ENCODE results near the gene BMP7.

BMP7 gene

DNA sequence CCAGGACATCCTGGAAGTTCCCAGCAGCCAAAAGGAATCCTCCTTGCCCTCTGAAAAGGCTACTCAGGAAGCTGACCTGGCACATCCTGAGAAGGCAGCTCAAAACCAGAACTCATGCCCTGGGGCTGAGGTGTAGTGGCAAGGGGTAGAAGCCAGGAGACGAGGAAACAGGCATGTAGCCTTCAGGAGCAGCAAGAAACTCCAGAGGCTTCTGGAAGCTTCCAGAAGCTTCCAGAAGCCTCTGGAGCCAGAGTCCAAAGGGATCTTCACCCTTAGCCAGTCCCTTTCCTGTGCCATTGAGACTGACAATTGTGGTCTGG is 43.9 kb downstream of the BMP7 start:
- no peak for DNase-seq (ENCODE audit: extremely low read depth, low read depth)
- TF ChIP-seq, protein P1, sequence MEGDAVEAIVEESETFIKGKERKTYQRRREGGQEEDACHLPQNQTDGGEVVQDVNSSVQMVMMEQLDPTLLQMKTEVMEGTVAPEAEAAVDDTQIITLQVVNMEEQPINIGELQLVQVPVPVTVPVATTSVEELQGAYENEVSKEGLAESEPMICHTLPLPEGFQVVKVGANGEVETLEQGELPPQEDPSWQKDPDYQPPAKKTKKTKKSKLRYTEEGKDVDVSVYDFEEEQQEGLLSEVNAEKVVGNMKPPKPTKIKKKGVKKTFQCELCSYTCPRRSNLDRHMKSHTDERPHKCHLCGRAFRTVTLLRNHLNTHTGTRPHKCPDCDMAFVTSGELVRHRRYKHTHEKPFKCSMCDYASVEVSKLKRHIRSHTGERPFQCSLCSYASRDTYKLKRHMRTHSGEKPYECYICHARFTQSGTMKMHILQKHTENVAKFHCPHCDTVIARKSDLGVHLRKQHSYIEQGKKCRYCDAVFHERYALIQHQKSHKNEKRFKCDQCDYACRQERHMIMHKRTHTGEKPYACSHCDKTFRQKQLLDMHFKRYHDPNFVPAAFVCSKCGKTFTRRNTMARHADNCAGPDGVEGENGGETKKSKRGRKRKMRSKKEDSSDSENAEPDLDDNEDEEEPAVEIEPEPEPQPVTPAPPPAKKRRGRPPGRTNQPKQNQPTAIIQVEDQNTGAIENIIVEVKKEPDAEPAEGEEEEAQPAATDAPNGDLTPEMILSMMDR (IDR thresholded peaks at IDR 0.05; ENCODE audit: low read depth, low read length): no peak

DNA sequence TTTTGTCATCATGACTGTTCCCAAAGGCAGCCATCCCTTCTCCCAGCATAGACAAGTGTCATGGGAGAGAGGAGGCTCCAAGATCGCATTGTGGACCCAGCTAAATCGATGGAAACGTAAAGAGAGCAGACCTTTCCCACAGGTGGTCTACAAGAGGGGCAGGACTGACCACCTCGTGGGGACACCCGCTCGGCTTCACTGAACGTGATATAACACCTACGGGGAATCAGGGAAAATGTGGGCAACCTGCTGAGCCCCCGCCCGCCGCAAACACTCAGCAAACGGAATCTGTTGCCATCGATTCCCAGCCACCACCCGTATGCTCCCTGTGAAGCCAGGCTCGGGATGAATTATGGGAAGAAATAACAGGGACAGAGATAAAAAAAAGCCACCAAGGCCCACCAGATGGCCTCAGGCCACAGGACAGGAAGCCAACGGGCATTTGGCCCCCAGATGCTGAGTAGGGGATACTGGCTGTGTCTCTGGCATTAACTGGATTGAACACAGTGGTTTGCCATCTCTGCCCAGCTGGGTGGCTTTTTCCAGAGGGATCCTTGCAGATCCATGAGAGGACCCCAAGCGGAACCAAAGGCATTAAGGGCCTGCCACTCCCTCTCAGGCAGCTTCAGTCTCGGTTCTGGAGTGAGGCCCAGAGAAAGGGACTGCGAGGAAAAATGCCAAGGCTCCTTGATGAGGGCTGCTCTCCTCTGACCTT is 44.4 kb downstream of the BMP7 start:
- TF ChIP-seq, protein P1 (IDR thresholded peaks at IDR 0.05; ENCODE audit: low read depth, low read length): no peak
- no peak for DNase-seq (ENCODE audit: extremely low read depth, low read depth)

DNA sequence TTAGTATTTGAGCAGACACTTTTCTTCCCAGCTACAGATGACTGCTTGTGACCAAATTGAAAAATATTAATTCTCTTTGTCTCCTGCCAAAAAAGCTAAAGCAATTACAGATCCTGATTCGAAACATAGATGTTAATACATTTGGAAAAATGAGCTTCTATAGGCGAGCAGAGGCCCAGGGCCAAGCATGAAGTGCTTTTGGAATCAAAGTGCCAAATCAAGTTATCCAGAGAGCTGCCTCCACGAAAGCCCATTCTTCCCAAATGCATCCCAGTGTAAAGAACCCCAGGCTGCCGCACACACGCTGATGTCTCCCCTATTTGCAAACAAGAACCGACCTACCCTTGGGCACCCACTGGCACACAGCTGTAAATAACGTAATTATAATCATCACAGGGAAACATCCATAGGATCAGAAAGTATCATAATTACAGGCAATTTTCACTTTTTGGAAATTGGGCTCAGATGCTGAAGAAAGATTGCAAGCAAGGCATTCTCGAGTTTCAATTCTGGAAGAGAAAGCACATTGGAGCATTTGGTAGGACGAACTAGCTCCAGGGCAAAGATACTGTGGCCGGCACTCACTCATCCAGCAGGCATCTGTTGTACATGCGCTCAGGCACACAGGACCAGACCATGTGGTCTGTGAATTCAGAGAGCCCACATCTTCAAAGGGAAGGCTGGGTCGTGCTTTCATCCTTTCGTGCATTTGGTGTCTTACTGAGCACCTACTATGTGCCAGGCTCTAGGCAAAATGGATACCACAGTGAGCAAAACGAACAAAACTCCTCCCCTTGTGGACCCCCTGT is 45.9 kb downstream of the BMP7 start:
- DNase-seq (ENCODE audit: extremely low read depth, low read depth): no peak

DNA sequence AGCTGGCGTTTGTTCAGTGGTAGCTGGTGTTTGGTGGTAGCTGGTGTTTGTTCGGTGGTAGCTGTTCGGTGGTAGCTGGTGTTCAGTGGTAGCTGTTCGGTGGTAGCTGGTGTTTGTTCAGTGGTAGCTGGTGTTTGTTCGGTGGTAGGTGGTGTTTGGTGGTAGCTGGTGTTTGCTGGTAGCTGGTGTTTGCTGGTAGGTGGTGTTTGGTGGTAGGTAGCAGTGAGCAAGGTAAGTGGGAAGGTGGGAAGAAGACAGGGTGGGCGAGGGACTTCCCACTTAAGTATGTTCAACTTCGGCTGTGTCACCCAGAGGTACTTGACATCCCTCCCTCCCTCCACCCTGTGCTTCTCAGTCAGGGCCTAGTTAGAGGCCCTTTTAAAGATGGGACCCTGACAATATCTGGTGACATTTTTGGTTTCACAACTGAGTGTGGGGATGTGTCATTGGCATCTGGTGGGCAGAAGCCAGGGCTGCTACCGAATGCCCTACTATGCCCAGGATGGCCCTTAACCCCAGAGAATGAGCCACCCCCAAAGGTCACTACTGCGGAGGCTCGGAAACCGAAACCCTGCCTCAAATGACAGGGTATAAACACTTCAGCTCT is 47.3 kb downstream of the BMP7 start:
- DNase-seq (ENCODE audit: extremely low read depth, low read depth): no peak
- TF ChIP-seq, protein P1 (IDR thresholded peaks at IDR 0.05; ENCODE audit: low read depth, low read length): no peak

More for the DNA sequence above, 45.9 kb downstream of the BMP7 start:
- TF ChIP-seq, protein P1 (IDR thresholded peaks at IDR 0.05; ENCODE audit: low read depth, low read length): no peak

DNA sequence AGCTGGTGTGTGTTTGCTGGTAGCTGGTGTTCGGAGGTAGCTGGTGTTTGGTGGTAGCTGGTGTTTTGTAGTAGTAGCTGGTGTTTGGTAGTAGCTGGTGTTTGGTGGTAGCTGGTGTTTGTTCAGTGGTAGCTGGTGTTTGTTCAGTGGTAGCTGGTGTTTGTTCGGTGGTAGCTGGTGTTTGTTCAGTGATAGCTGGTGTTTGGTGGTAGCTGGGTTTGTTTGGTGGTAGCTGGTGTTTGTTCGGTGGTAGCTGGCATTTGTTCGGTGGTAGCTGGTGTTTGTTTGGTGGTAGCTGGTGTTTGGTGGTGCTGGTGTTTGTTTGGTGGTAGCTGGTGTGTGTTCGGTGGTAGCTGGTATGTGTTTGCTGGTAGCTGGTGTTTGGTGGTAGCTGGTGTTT is 48.0 kb downstream of the BMP7 start:
- DNase-seq (ENCODE audit: extremely low read depth, low read depth): no peak
- TF ChIP-seq, protein P1 (IDR thresholded peaks at IDR 0.05; ENCODE audit: low read depth, low read length): no peak

DNA sequence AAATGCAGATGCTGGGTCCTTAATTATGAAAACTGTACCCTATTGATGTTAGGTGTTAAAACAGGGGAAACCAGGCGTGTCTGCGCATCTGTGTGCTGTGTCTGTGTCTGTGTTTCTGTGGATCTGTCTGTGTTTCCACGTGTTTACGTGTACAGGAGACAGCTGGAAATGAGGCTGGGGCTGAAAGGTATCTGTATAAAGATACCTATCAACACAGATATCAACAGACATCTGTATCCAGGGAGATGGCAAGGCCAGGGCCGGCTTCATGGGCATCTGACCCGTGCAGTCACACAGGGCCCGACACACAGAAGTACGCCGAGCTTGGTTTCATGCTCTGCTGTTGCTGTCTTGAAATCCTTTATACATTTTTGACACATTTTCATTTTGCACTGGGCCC is 48.6 kb downstream of the BMP7 start:
- TF ChIP-seq, protein P1 (IDR thresholded peaks at IDR 0.05; ENCODE audit: low read depth, low read length): no peak
- DNase-seq (ENCODE audit: extremely low read depth, low read depth): no peak

DNA sequence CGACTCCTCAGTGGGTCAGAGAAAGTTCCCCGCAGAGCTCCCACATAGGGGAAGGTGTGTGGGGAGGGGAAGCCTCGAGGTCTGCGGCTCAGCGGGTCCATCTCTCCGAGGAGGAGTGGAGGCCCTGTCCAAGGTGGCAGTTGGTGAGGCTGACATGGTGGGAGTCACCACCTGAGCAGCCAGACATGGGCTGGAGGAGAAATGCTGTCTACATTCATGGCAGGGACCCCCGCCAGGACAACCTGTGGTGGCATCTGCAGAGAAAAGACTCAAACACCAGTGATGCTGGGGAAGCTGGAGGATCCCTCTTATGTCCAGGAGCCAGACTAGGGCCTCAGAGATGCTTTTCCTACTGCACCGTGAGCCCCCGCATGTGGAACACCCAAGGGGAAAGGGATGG is 49.8 kb downstream of the BMP7 start:
- TF ChIP-seq, protein P1 (IDR thresholded peaks at IDR 0.05; ENCODE audit: low read depth, low read length): no peak
- DNase-seq (ENCODE audit: extremely low read depth, low read depth): no peak

Data from AG09319 (cell line).